ENCODE measurements around the gene TK2.

Gene TK2

GRCh38 chr16:66529475-66529874 is 20.4 kb downstream of the TK2 start:
- Mint-ChIP-seq H3K9me3 (no peaks in the 10 kb centered on the region), H3K36me3 (ENCODE audit: insufficient read depth) (peaks cover 8% of the 10 kb centered on the region), H3K27me3 (no peaks in the 10 kb centered on the region), H3K4me1 (ENCODE audit: low read depth in 2 of 2) (peaks cover 22 to 28% of the 10 kb centered on the region in 2 donors), H3K4me3 (no peak overlapping the region), H3K27ac (peak overlapping the region in 1 of 2 donors; percentile 66)
- DNase-seq (no peak), ATAC-seq (replicated peaks) (no peak)

GRCh38 chr16:66528294-66528693 is 21.6 kb downstream of the TK2 start:
- Mint-ChIP-seq H3K4me3 (no peak overlapping the region), H3K9me3 (no peaks in the 10 kb centered on the region), H3K27me3 (no peaks in the 10 kb centered on the region), H3K4me1 (ENCODE audit: low read depth in 2 of 2) (peaks cover 32 to 36% of the 10 kb centered on the region in 2 donors), H3K36me3 (ENCODE audit: insufficient read depth) (peaks cover 14% of the 10 kb centered on the region), H3K27ac (no peak overlapping the region)
- no peak for ATAC-seq (replicated peaks)
- DNase-seq, result no peak

- Mint-ChIP-seq H3K4me3 (peak overlapping the region in 1 of 2 donors; percentile 78), H3K27ac (peak overlapping the region; percentile 94 to 95), H3K4me1 (ENCODE audit: low read depth in 2 of 2) (peaks cover 58% of the 10 kb centered on the region in 2 donors), H3K27me3 (no peaks in the 10 kb centered on the region), H3K36me3 (ENCODE audit: insufficient read depth) (peaks cover 15% of the 10 kb centered on the region), H3K9me3 (no peaks in the 10 kb centered on the region)
- no peak for DNase-seq
- no peak for ATAC-seq (replicated peaks)
Observed at GRCh38 chr16:66525396-66526180, 24.3 kb downstream of the TK2 start.

GRCh38 chr16:66524601-66525164 is 25.2 kb downstream of the TK2 start:
- ATAC-seq (replicated peaks) (peak; percentile 14), DNase-seq (no peak)
- Mint-ChIP-seq H3K27ac (peak overlapping the region; percentile 94 to 95), H3K9me3 (no peaks in the 10 kb centered on the region), H3K36me3 (ENCODE audit: insufficient read depth) (peaks cover 15% of the 10 kb centered on the region), H3K4me3 (peak overlapping the region; percentile 72 to 78), H3K27me3 (no peaks in the 10 kb centered on the region), H3K4me1 (ENCODE audit: low read depth in 2 of 2) (peaks cover 66 to 67% of the 10 kb centered on the region in 2 donors)

GRCh38 chr16:66523861-66524354 is 26.0 kb downstream of the TK2 start:
- H3K4me1 Mint-ChIP-seq (ENCODE audit: low read depth in 2 of 2), result peaks cover 70 to 71% of the 10 kb centered on the region in 2 donors
- peak; percentile 59 for ATAC-seq (replicated peaks)
- H3K27ac Mint-ChIP-seq, result peak overlapping the region; percentile 94 to 95
- peak; percentile 29 to 38 (median 35) for DNase-seq
- peak overlapping the region; percentile 72 to 78 for H3K4me3 Mint-ChIP-seq
- H3K27me3 Mint-ChIP-seq, result no peaks in the 10 kb centered on the region
- no peaks in the 10 kb centered on the region for H3K9me3 Mint-ChIP-seq
- peaks cover 15% of the 10 kb centered on the region for H3K36me3 Mint-ChIP-seq (ENCODE audit: insufficient read depth)

GRCh38 chr16:66522816-66523590 is 26.9 kb downstream of the TK2 start:
- Mint-ChIP-seq H3K4me3 (peak overlapping the region; percentile 72 to 78), H3K36me3 (ENCODE audit: insufficient read depth) (peaks cover 14% of the 10 kb centered on the region), H3K27ac (peak overlapping the region; percentile 95 to 98), H3K27me3 (no peaks in the 10 kb centered on the region), H3K9me3 (no peaks in the 10 kb centered on the region), H3K4me1 (ENCODE audit: low read depth in 2 of 2) (peaks cover 70 to 71% of the 10 kb centered on the region in 2 donors)
- ATAC-seq (replicated peaks), result no peak
- DNase-seq, result no peak

GRCh38 chr16:66521951-66522771 is 27.8 kb downstream of the TK2 start:
- Mint-ChIP-seq H3K4me3 (peak overlapping the region; percentile 72 to 78), H3K4me1 (ENCODE audit: low read depth in 2 of 2) (peaks cover 72 to 78% of the 10 kb centered on the region in 2 donors), H3K36me3 (ENCODE audit: insufficient read depth) (peaks cover 16% of the 10 kb centered on the region), H3K27me3 (no peaks in the 10 kb centered on the region), H3K27ac (peak overlapping the region; percentile 95 to 98), H3K9me3 (no peaks in the 10 kb centered on the region)
- DNase-seq, result peak; percentile 62 to 72 (median 70)
- ATAC-seq (replicated peaks), result peak; percentile 84

- peak overlapping the region; percentile 72 to 78 for H3K4me3 Mint-ChIP-seq
- H3K27ac Mint-ChIP-seq, result peak overlapping the region; percentile 95 to 98
- H3K9me3 Mint-ChIP-seq, result no peaks in the 10 kb centered on the region
- no peaks in the 10 kb centered on the region for H3K27me3 Mint-ChIP-seq
- no peak for DNase-seq
- ATAC-seq (replicated peaks), result no peak
- peaks cover 19% of the 10 kb centered on the region for H3K36me3 Mint-ChIP-seq (ENCODE audit: insufficient read depth)
- H3K4me1 Mint-ChIP-seq (ENCODE audit: low read depth in 2 of 2), result peaks cover 79 to 83% of the 10 kb centered on the region in 2 donors
Observed at GRCh38 chr16:66521252-66521713, 28.6 kb downstream of the TK2 start.

- H3K36me3 Mint-ChIP-seq (ENCODE audit: insufficient read depth), result peaks cover 19% of the 10 kb centered on the region
- peak overlapping the region; percentile 95 to 98 for H3K27ac Mint-ChIP-seq
- H3K4me3 Mint-ChIP-seq, result peak overlapping the region; percentile 72 to 78
- DNase-seq (no peak), ATAC-seq (replicated peaks) (no peak)
- no peaks in the 10 kb centered on the region for H3K27me3 Mint-ChIP-seq
- peaks cover 79 to 83% of the 10 kb centered on the region in 2 donors for H3K4me1 Mint-ChIP-seq (ENCODE audit: low read depth in 2 of 2)
- no peaks in the 10 kb centered on the region for H3K9me3 Mint-ChIP-seq
Observed at GRCh38 chr16:66520406-66521170, 29.3 kb downstream of the TK2 start.

GRCh38 chr16:66519482-66520373 is 30.2 kb downstream of the TK2 start:
- Mint-ChIP-seq H3K36me3 (ENCODE audit: insufficient read depth) (peaks cover 19% of the 10 kb centered on the region), H3K27ac (peak overlapping the region; percentile 95 to 98), H3K4me3 (peak overlapping the region; percentile 25 to 78), H3K9me3 (no peaks in the 10 kb centered on the region), H3K4me1 (ENCODE audit: low read depth in 2 of 2) (peaks cover 80 to 83% of the 10 kb centered on the region in 2 donors), H3K27me3 (no peaks in the 10 kb centered on the region)
- DNase-seq (no peak), ATAC-seq (replicated peaks) (no peak)

- DNase-seq (no peak), ATAC-seq (replicated peaks) (no peak)
- Mint-ChIP-seq H3K36me3 (ENCODE audit: insufficient read depth) (peaks cover 13% of the 10 kb centered on the region), H3K9me3 (no peaks in the 10 kb centered on the region), H3K4me1 (ENCODE audit: low read depth in 2 of 2) (peaks cover 65 to 67% of the 10 kb centered on the region in 2 donors), H3K4me3 (peak overlapping the region; percentile 69 to 77), H3K27ac (peak overlapping the region; percentile 97 to 100), H3K27me3 (no peaks in the 10 kb centered on the region)
Observed at GRCh38 chr16:66517586-66518263, 32.2 kb downstream of the TK2 start.

Data from effector memory CD8-positive, alpha-beta T cell (primary cell).